Mesendoderm (in vitro differentiated cells): Measurements from ENCODE around the gene NRXN3.

Experiments used
- DNase-seq: peaks from one replicate; pipeline ENCODE4 v3.0.0; 2013
- H2AK5ac ChIP-seq: 2 replicates; pipeline ENCODE4 v1.6.1; 2013; ENCODE audit warnings: low read length, inconsistent platforms
- H2BK120ac ChIP-seq: 2 replicates; pipeline ENCODE4 v1.6.1; 2013; ENCODE audit warnings: low read depth, mild to moderate bottlenecking, low read length, moderate library complexity, mixed read lengths
- H2BK15ac ChIP-seq: replicated peaks from 2 replicates; pipeline ENCODE4 v1.6.1; 2013; ENCODE audit warnings: low read depth, mild to moderate bottlenecking, moderate library complexity
- H2BK5ac ChIP-seq: 2 replicates; pipeline ENCODE4 v1.6.1; 2013; ENCODE audit warnings: low read length, inconsistent platforms
- H3K18ac ChIP-seq: 2 replicates; pipeline ENCODE4 v1.6.1; 2013; ENCODE audit warnings: mild to moderate bottlenecking, low read length, mixed read lengths
- H3K23ac ChIP-seq: one replicate; pipeline ENCODE4 v1.6.1; 2013; ENCODE audit warnings: low read length
- H3K27ac ChIP-seq: 2 replicates; pipeline ENCODE4 v1.5.1; 2013; ENCODE audit warnings: low read depth, mild to moderate bottlenecking, inconsistent platforms, low read length, moderate library complexity
- H3K27me3 ChIP-seq: 2 replicates; pipeline ENCODE4 v1.6.1; 2013; ENCODE audit warnings: low read length, control low read depth, mild to moderate bottlenecking, inconsistent platforms; ENCODE audit not compliant: insufficient read depth, poor library complexity
- H3K36me3 ChIP-seq: 2 replicates; pipeline ENCODE4 v1.6.1; 2013; ENCODE audit warnings: low read length, inconsistent platforms; ENCODE audit not compliant: control insufficient read depth, insufficient read depth
- H3K4ac ChIP-seq: one replicate; pipeline ENCODE4 v1.6.1; 2013; ENCODE audit warnings: low read depth, mild to moderate bottlenecking, low read length, moderate library complexity
- H3K4me1 ChIP-seq: 2 replicates; pipeline ENCODE4 v1.6.1; 2013; ENCODE audit warnings: low read depth, low read length, inconsistent platforms; ENCODE audit not compliant: control insufficient read depth
- H3K4me2 ChIP-seq: 2 replicates; pipeline ENCODE4 v1.6.1; 2013; ENCODE audit warnings: low read length
- H3K4me3 ChIP-seq: 2 replicates; pipeline ENCODE4 v1.5.1; 2013; ENCODE audit warnings: mild to moderate bottlenecking, low read length
- H3K56ac ChIP-seq: one replicate; pipeline ENCODE4 v1.6.1; 2013; ENCODE audit warnings: low read length
- H3K79me1 ChIP-seq: 2 replicates; pipeline ENCODE4 v1.6.1; 2013; ENCODE audit warnings: low read length, inconsistent platforms
- H3K79me2 ChIP-seq: 2 replicates; pipeline ENCODE4 v1.6.1; 2013; ENCODE audit warnings: mild to moderate bottlenecking, low read length; ENCODE audit not compliant: control insufficient read depth, insufficient read depth
- H3K9ac ChIP-seq: 2 replicates; pipeline ENCODE4 v1.6.1; 2013; ENCODE audit warnings: low read length, inconsistent platforms
- H4K5ac ChIP-seq: one replicate; pipeline ENCODE4 v1.6.1; 2013; ENCODE audit warnings: low read length
- H4K8ac ChIP-seq: one replicate; pipeline ENCODE4 v1.6.1; 2013; ENCODE audit warnings: low read depth, mild to moderate bottlenecking, control low read depth, low read length, moderate library complexity
- WGBS: extraction: QIAGEN DNeasy Blood & Tissue Kit; methylation state at CpG from one replicate; pipeline ENCODE4 v1.1.7; 2013; ENCODE audit warnings: low lambda C conversion rate, missing lambda C conversion rate; ENCODE audit not compliant: insufficient coverage; ENCODE audit errors: extremely low coverage; 5-methylcytosine and 5-hydroxymethylcytosine counted together

NRXN3 gene

DNA sequence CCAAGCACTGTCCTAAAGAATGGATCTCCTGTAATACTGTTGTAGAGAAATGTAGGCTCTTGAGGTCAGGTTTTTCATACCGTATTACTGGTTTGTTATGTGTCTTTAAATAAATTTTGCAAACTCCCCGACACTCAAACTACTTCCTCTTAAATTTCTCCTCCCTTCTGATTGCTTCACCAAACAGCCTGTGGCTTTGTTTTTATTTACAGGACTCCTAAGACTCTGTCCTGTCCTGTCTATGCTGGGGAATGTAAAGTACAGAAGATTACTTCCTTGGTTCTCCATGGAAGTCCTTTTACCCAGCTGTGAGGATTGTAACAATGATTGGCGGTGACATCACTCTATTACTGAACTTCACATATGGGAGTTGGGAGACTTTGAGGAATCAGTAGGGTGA, 1167.6 kb downstream of the NRXN3 start:
- H3K18ac ChIP-seq = no peak overlapping the region
- no peak overlapping the region for H2AK5ac ChIP-seq
- no CpG with 5 or more reads among the region's 3 CpGs for WGBS
- no peak overlapping the region for H3K9ac ChIP-seq
- H3K23ac ChIP-seq = no peak overlapping the region
- no peak overlapping the region for H3K4me2 ChIP-seq
- no peak overlapping the region for H2BK15ac ChIP-seq
- no peak overlapping the region for H4K5ac ChIP-seq
- H3K27me3 ChIP-seq = no peaks in the 10 kb centered on the region
- no peaks in the 10 kb centered on the region for H3K79me1 ChIP-seq
- no peak overlapping the region for H2BK5ac ChIP-seq
- no peaks in the 10 kb centered on the region for H3K4me1 ChIP-seq
- H4K8ac ChIP-seq = no peak overlapping the region
- no peaks in the 10 kb centered on the region for H3K79me2 ChIP-seq
- no peaks in the 10 kb centered on the region for H3K36me3 ChIP-seq
- H3K4me3 ChIP-seq = no peak overlapping the region
- DNase-seq = peak; percentile 15
- H3K27ac ChIP-seq = no peak overlapping the region
- H3K4ac ChIP-seq = no peak overlapping the region
- H3K56ac ChIP-seq = no peak overlapping the region
- no peak overlapping the region for H2BK120ac ChIP-seq

DNA sequence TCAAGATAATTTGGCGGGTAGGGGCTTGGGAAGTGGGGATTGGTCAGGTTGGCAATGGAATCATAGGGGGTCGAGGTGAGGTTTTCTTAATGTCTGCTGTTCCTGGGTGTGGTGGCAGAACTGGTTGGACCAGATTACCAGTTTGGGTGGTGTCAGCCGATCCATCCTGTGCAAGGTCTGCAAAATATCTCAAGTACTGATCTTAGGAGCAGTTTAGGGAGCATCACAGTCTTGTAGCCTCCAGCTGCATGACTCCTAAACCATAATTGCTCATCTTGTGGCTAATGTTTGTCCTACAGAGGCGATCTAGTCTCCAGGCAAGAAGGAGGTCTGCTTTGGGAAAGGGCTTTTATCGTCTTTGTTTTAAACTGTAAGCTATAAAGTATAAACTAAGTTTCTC, 1172.8 kb downstream of the NRXN3 start:
- Histone ChIP-seq H3K4me1 (peaks cover 2% of the 10 kb centered on the region), H3K56ac (no peak overlapping the region), H3K27me3 (no peaks in the 10 kb centered on the region), H4K5ac (no peak overlapping the region), H3K4me3 (no peak overlapping the region), H3K4ac (no peak overlapping the region), H4K8ac (no peak overlapping the region), H2BK15ac (no peak overlapping the region), H3K36me3 (no peaks in the 10 kb centered on the region), H2BK120ac (no peak overlapping the region), H3K9ac (no peak overlapping the region), H3K18ac (no peak overlapping the region), H3K79me1 (no peaks in the 10 kb centered on the region), H3K23ac (no peak overlapping the region), H2AK5ac (no peak overlapping the region), H3K79me2 (no peaks in the 10 kb centered on the region), H2BK5ac (no peak overlapping the region), H3K4me2 (no peak overlapping the region), H3K27ac (no peak overlapping the region)
- peak; percentile 13 for DNase-seq
- WGBS = no CpG with 5 or more reads among the region's 5 CpGs

DNA sequence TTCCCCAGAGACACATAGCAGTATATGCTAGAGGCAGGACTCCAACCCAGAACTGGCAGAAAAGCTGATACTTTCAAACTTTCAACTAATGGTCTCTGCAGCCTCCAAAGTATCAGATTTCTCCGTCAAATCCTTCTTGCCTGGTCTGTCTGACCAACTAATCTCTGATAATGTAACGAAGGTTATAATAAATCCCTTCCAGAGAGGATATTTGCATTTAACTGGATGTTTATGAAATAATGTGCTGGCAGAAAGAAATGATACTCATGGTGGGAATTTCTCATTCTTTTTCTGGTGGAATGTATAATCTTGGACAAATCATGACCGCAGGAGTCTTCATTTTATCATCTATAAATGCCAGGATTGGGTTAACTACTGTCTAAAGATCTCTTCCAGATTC, 1180.8 kb downstream of the NRXN3 start:
- no peak overlapping the region for H3K9ac ChIP-seq
- H3K4ac ChIP-seq = no peak overlapping the region
- no peaks in the 10 kb centered on the region for H3K36me3 ChIP-seq
- H3K56ac ChIP-seq = no peak overlapping the region
- H2BK15ac ChIP-seq = no peak overlapping the region
- H3K18ac ChIP-seq = no peak overlapping the region
- no CpG with 5 or more reads among the region's 3 CpGs for WGBS
- no peaks in the 10 kb centered on the region for H3K79me1 ChIP-seq
- H3K4me1 ChIP-seq = peaks cover 2% of the 10 kb centered on the region
- no peak overlapping the region for H3K23ac ChIP-seq
- no peak overlapping the region for H2BK120ac ChIP-seq
- H2BK5ac ChIP-seq = no peak overlapping the region
- H3K4me3 ChIP-seq = no peak overlapping the region
- no peak overlapping the region for H3K27ac ChIP-seq
- H4K8ac ChIP-seq = no peak overlapping the region
- H3K27me3 ChIP-seq = no peaks in the 10 kb centered on the region
- no peaks in the 10 kb centered on the region for H3K79me2 ChIP-seq
- no peak overlapping the region for H3K4me2 ChIP-seq
- no peak overlapping the region for H2AK5ac ChIP-seq
- H4K5ac ChIP-seq = no peak overlapping the region
- DNase-seq = no peak

DNA sequence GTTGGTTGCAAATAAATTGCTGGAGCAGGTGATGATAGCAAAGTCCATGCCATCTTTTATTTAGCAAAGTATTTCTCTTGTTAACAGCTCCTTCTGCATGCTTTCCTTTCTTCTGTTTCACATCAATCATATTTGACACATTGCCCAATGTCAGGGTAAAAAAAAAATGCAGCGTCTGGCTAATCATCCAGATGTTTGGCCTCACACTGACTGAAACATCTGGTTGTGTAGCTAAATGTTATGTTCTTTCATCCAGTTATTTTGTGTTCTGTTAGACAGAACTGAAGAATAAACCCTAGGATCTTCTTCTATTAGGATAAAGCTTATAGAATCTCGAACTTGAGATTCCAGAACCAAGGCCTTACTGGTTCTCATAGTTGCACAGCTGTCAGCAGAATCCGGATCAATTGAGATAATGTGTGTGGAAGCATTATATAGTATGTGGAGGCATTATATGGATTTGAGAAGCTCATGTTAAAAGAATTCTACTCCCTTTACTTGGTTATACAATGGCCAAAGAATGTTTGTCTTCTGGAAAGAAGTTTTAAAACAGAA, 1182.0 kb downstream of the NRXN3 start:
- WGBS = no CpG with 5 or more reads among the region's 3 CpGs
- no peak overlapping the region for H3K27ac ChIP-seq
- no peaks in the 10 kb centered on the region for H3K27me3 ChIP-seq

DNA sequence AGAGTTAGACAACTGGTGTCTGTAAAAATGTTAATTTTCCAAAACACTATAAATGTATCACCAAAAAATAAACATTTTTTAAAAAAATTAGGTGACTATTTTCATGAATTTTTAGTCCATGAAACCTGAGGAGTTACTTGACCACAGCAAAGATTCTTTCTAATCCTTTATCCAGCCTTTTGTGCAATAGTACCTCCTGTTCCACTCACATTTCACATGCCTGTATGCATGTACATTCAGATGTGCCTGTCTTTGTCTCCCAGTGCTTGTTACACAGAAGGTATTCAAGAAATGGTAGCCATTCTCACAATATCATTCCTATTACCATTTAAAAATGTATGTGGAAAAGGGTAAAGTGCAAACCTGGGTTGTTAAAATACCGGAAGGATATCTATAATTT, 1184.2 kb downstream of the NRXN3 start:
- Histone ChIP-seq H2AK5ac (no peak overlapping the region), H3K23ac (no peak overlapping the region), H4K8ac (no peak overlapping the region), H3K4me3 (no peak overlapping the region), H2BK5ac (no peak overlapping the region), H2BK120ac (no peak overlapping the region), H3K4me2 (no peak overlapping the region), H3K27me3 (no peaks in the 10 kb centered on the region), H3K56ac (no peak overlapping the region), H4K5ac (no peak overlapping the region), H3K4me1 (no peaks in the 10 kb centered on the region), H2BK15ac (no peak overlapping the region), H3K79me1 (no peaks in the 10 kb centered on the region), H3K79me2 (no peaks in the 10 kb centered on the region), H3K27ac (no peak overlapping the region), H3K9ac (no peak overlapping the region), H3K36me3 (no peaks in the 10 kb centered on the region), H3K18ac (no peak overlapping the region), H3K4ac (no peak overlapping the region)
- no CpG with 5 or more reads among the region's 1 CpG for WGBS
- DNase-seq = no peak

More for the DNA sequence above, 1182.0 kb downstream of the NRXN3 start:
- DNase-seq = no peak
- H2BK15ac ChIP-seq = no peak overlapping the region
- no peak overlapping the region for H3K56ac ChIP-seq
- H3K79me1 ChIP-seq = no peaks in the 10 kb centered on the region
- H3K4me3 ChIP-seq = no peak overlapping the region
- H3K4ac ChIP-seq = no peak overlapping the region
- H2AK5ac ChIP-seq = no peak overlapping the region
- no peaks in the 10 kb centered on the region for H3K4me1 ChIP-seq
- no peak overlapping the region for H3K4me2 ChIP-seq
- H2BK120ac ChIP-seq = no peak overlapping the region
- H3K23ac ChIP-seq = no peak overlapping the region
- no peak overlapping the region for H3K18ac ChIP-seq
- H4K5ac ChIP-seq = no peak overlapping the region
- no peaks in the 10 kb centered on the region for H3K79me2 ChIP-seq
- no peak overlapping the region for H2BK5ac ChIP-seq
- H3K36me3 ChIP-seq = no peaks in the 10 kb centered on the region
- H4K8ac ChIP-seq = no peak overlapping the region
- H3K9ac ChIP-seq = no peak overlapping the region

DNA sequence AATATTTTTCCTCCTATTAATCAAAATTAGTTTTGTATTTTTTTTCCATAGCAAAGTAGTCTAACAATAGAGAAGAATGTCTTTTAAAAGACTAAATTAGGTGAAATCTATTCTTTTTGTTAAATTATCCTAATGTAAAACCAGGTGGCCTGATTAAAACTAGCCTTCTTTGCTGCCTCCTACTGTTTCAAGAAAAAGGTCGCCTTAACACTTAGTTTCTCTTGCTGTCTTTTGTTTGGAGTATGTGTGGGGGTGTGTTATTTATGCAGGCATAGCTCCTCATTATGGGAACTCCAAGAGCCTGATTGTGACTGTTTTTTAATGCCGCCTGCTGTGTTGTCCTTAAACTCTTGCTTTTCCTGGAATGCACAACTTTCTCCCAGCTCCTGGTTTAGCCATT, 1185.9 kb downstream of the NRXN3 start:
- Histone ChIP-seq H3K27me3 (no peaks in the 10 kb centered on the region), H3K27ac (no peak overlapping the region), H4K5ac (no peak overlapping the region)

More for the DNA sequence above, 1185.9 kb downstream of the NRXN3 start:
- Histone ChIP-seq H2BK120ac (no peak overlapping the region), H2BK5ac (no peak overlapping the region), H2AK5ac (no peak overlapping the region), H3K36me3 (no peaks in the 10 kb centered on the region), H3K4ac (no peak overlapping the region), H2BK15ac (no peak overlapping the region), H3K18ac (no peak overlapping the region), H3K79me1 (no peaks in the 10 kb centered on the region), H3K23ac (no peak overlapping the region), H3K4me2 (no peak overlapping the region), H3K4me1 (no peaks in the 10 kb centered on the region), H4K8ac (no peak overlapping the region), H3K56ac (no peak overlapping the region), H3K79me2 (no peaks in the 10 kb centered on the region), H3K4me3 (no peak overlapping the region), H3K9ac (no peak overlapping the region)
- peak; percentile 85 for DNase-seq
- WGBS = no CpG with 5 or more reads among the region's 2 CpGs
